ENCODE data around the gene SIM2. TPM values are rescaled to one million over a fixed set of nuclear protein-coding genes. Genes with fewer than 3 reads are reported as not detected.
"Not testable (repeated sequence)": the region's sequence is repeated elsewhere in the genome, so short reads cannot be mapped to it uniquely, and the experiment has no call there.

The SIM2 gene
- total RNA-seq (2014; rRNA removed): 8.1 and 9.1 TPM in 2 replicates
- polyA plus RNA-seq (2012): 12.2 TPM

GRCh38 chr21:36698981-36699545, at the start of gene SIM2:
Gene SIM2 (plus strand): TSS chr21:36699115. CDS start chr21:36699747, 632 bp downstream.
- peak; percentile 73 for DNase-seq (ENCODE audit: low read depth)

- DNase-seq (ENCODE audit: low read depth): no peak
Measured at GRCh38 chr21:36654324-36654723, 44.6 kb upstream of the SIM2 start.

GRCh38 chr21:36654796-36655325, 44.1 kb upstream of the SIM2 start:
- DNase-seq (ENCODE audit: low read depth): no peak

- no peak for DNase-seq (ENCODE audit: low read depth)
Measured at GRCh38 chr21:36656138-36656537, 42.8 kb upstream of the SIM2 start.

GRCh38 chr21:36657290-36657689, 41.6 kb upstream of the SIM2 start:
- DNase-seq (ENCODE audit: low read depth): not testable (repeated sequence)

GRCh38 chr21:36657999-36658398, 40.9 kb upstream of the SIM2 start:
- no peak for DNase-seq (ENCODE audit: low read depth)

- no peak for DNase-seq (ENCODE audit: low read depth)
Measured at GRCh38 chr21:36658926-36659325, 40.0 kb upstream of the SIM2 start.

GRCh38 chr21:36661511-36662309, 37.2 kb upstream of the SIM2 start:
- DNase-seq (ENCODE audit: low read depth): peak; percentile 33

GRCh38 chr21:36663033-36663855, 35.7 kb upstream of the SIM2 start:
- DNase-seq (ENCODE audit: low read depth): peak; percentile 35

GRCh38 chr21:36664662-36664990, 34.3 kb upstream of the SIM2 start:
- no peak for DNase-seq (ENCODE audit: low read depth)

- DNase-seq (ENCODE audit: low read depth): no peak
Measured at GRCh38 chr21:36665806-36666205, 33.1 kb upstream of the SIM2 start.

- DNase-seq (ENCODE audit: low read depth): no peak
Measured at GRCh38 chr21:36668713-36669112, 30.2 kb upstream of the SIM2 start.

- no peak for DNase-seq (ENCODE audit: low read depth)
Measured at GRCh38 chr21:36671836-36672235, 27.1 kb upstream of the SIM2 start.

GRCh38 chr21:36672296-36672695, 26.6 kb upstream of the SIM2 start:
- DNase-seq (ENCODE audit: low read depth): not testable (repeated sequence)

GRCh38 chr21:36672737-36673136, 26.2 kb upstream of the SIM2 start:
- no peak for DNase-seq (ENCODE audit: low read depth)

GRCh38 chr21:36676039-36676950, 22.6 kb upstream of the SIM2 start:
- DNase-seq (ENCODE audit: low read depth): no peak

GRCh38 chr21:36677443-36677842, 21.5 kb upstream of the SIM2 start:
- no peak for DNase-seq (ENCODE audit: low read depth)

GRCh38 chr21:36678538-36678937, 20.4 kb upstream of the SIM2 start:
- no peak for DNase-seq (ENCODE audit: low read depth)

GRCh38 chr21:36681117-36681631, 17.7 kb upstream of the SIM2 start:
- no peak for DNase-seq (ENCODE audit: low read depth)

- peak; percentile 64 for DNase-seq (ENCODE audit: low read depth)
Measured at GRCh38 chr21:36684957-36685714, 13.8 kb upstream of the SIM2 start.

Measured in LHCN-M2 (cell line).